Endothelial cell of umbilical vein (primary cell): ENCODE measurements around the gene TYK2. TPM values are rescaled to one million over a fixed set of nuclear protein-coding genes. Genes with fewer than 3 reads are reported as not detected.

ENCODE experiments used
- BruUV-seq: library from RNA; stranded (reverse); fragments of 400-500 nt; replicated peaks from 2 replicates; lab custom pipeline; 2021; lab: Mats Ljungman, UMichigan
- CTCF ChIA-PET: fragments of 300-600, 350-600 bp; sonication (Branson Sonifier 250); formaldehyde crosslinking; loops from one replicate; lab custom pipeline; 2021; ENCODE audit warnings: antibody characterized with exemption, inconsistent platforms; lab: Charles Lee
- POLR2A ChIA-PET: fragments of 300-600, 350-600 bp; sonication (Branson Sonifier 250); formaldehyde crosslinking; loops from one replicate; lab custom pipeline; 2021; ENCODE audit warnings: antibody characterized with exemption, inconsistent platforms; lab: Charles Lee
- DNase-seq: peaks from one replicate; pipeline ENCODE4 v3.0.0-alpha.2; 2011; ENCODE audit warnings: low read depth, low spot score
- FAIRE-seq: peaks from 2 replicates; lab custom pipeline; 2011; peaks lifted over from hg19 to GRCh38; lab: Jason Lieb, UNC
- H2AFZ ChIP-seq: 2 replicates; pipeline ENCODE4 v1.6.0; 2012; ENCODE audit warnings: low read depth, low read length, control low read depth, inconsistent platforms
- H3K27ac ChIP-seq: 2 replicates; pipeline ENCODE4 v1.5.1; 2011; ENCODE audit warnings: low read depth, mild to moderate bottlenecking, control low read depth, low read length, moderate library complexity; ENCODE audit not compliant: insufficient read depth
- H3K27me3 ChIP-seq, 2 experiments: 2 replicates each; pipeline versions ENCODE4 v1.6.0 to v1.6.1; 2011; ENCODE audit warnings: low read length in 2 of 2, mixed read lengths in 1 of 2; ENCODE audit not compliant: control insufficient read depth in 2 of 2, insufficient read depth in 2 of 2
- H3K36me3 ChIP-seq, 2 experiments: 2 replicates in 1 of 2; 3 replicates in 1 of 2; pipeline ENCODE4 v1.5.1; 2011; ENCODE audit warnings: low read length in 2 of 2, mild to moderate bottlenecking in 1 of 2, moderate library complexity in 1 of 2; ENCODE audit not compliant: control insufficient read depth in 2 of 2, insufficient read depth in 2 of 2; ENCODE audit errors: extremely low read depth in 1 of 2
- H3K4me1 ChIP-seq: 3 replicates; pipeline ENCODE4 v1.5.1; 2011; ENCODE audit warnings: mild to moderate bottlenecking, low read length; ENCODE audit not compliant: control insufficient read depth, insufficient read depth; ENCODE audit errors: extremely low read depth
- H3K4me2 ChIP-seq: 2 replicates; pipeline ENCODE4 v1.6.1; 2011; ENCODE audit warnings: low read length, control low read depth, mixed read lengths; ENCODE audit not compliant: insufficient read depth
- H3K4me3 ChIP-seq, 3 experiments: fragments of 200-600 bp in 1 of 3; sonication (generic), shearing (Covaris generic) in 1 of 3; replicated peaks in 1 of 3; 2 replicates each; pipeline ENCODE4 v1.5.1; 2011 to 2016; ENCODE audit warnings: control low read depth in 3 of 3, low read length in 3 of 3, mild to moderate bottlenecking in 2 of 3, inconsistent platforms in 1 of 3, low read depth in 1 of 3, moderate library complexity in 1 of 3; ENCODE audit not compliant: insufficient read depth in 1 of 3
- H3K79me2 ChIP-seq: 2 replicates; pipeline ENCODE4 v1.6.0; 2012; ENCODE audit warnings: low read length, inconsistent platforms; ENCODE audit not compliant: control insufficient read depth, insufficient read depth
- H3K9ac ChIP-seq: replicated peaks from 2 replicates; pipeline ENCODE3; 2011; ENCODE audit warnings: low read length, control low read depth; ENCODE audit not compliant: insufficient read depth; ENCODE audit errors: extremely low read depth
- H3K9me1 ChIP-seq: replicated peaks from 3 replicates; pipeline ENCODE4 v1.6.0; 2011; ENCODE audit warnings: mild to moderate bottlenecking, low read length; ENCODE audit not compliant: control insufficient read depth, insufficient read depth; ENCODE audit errors: extremely low read depth
- H3K9me3 ChIP-seq: replicated peaks from 2 replicates; pipeline ENCODE4 v1.5.1; 2012; ENCODE audit warnings: low read length, inconsistent platforms; ENCODE audit not compliant: control insufficient read depth, insufficient read depth
- H4K20me1 ChIP-seq: replicated peaks from 2 replicates; pipeline ENCODE3; 2011; ENCODE audit warnings: mild to moderate bottlenecking, low read length; ENCODE audit not compliant: control insufficient read depth, insufficient read depth; ENCODE audit errors: extremely low read depth
- EZH2 ChIP-seq: IDR thresholded peaks from 2 replicates; pipeline ENCODE4 v1.6.1; 2012; ENCODE audit warnings: borderline replicate concordance, low read depth, mild to moderate bottlenecking, moderate library complexity, low read length, inconsistent platforms; ENCODE audit not compliant: severe bottlenecking
- FOS ChIP-seq: IDR thresholded peaks from 2 replicates; pipeline ENCODE4 v1.6.1; 2011; ENCODE audit warnings: mild to moderate bottlenecking, low read length, moderate library complexity, borderline replicate concordance; ENCODE audit not compliant: insufficient read depth
- dilution Hi-C: fragments of 300-500 bp; cut with MboI; formaldehyde crosslinking; loops from one replicate; pipeline ENCODE4 v1.15.0; 2019; ENCODE audit warnings: low sequenced_read_pairs; ENCODE audit not compliant: extremely low pct_ligation_motif_present
- intact Hi-C: fragments of 100-400 bp; cut with micrococcal nuclease; formaldehyde crosslinking; loops from one replicate; pipeline ENCODE4 v1.10.0; 2022
- polyA plus RNA-seq, 4 experiments: library from polyadenylated mRNA; depleted of rRNA in 3 of 4; stranded (reverse) in 3 of 4; unstranded in 1 of 4; fragments of >200 nt; gene quantifications; 2 replicates each; pipeline versions ENCODE4 v1.2.1 to v1.2.3, GENCODE V29; 2011 to 2012; ENCODE audit warnings: missing spikeins in 1 of 4
- total RNA-seq: library from RNA; stranded (reverse); gene quantifications from 2 replicates; pipeline ENCODE4 v1.2.3, GENCODE V29; 2021

Gene TYK2
- total and polyA plus RNA-seq, 2 donors (not counting 3 experiments of a cell fraction or from before 2014, with no cell fraction given): 92.9 to 138 TPM

DNA sequence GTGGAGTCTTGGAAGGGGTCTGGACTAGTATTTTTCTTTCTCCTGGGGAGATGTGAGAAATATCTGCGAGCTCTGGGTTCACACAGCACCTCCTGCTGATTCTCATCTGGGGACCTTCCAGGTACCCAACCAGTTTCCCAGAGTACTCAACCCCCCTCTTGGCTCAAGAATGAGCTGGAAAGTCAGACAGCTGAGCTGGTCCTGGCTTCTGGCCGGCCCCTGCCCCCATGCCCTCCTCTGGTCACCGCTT is 37.8 kb upstream of the TYK2 start:
- dilution Hi-C loops (no loop called here), intact Hi-C loops (loop anchor here (5.0 kb wide), 1 partner anchor 149 kb away; the partner anchor contains the start of genes CDKN2D and KRI1)
- POLR2A ChIA-PET: interaction anchor here (0.8 kb wide), 1 partner anchor 10 kb away, joined by 5 read pairs; no protein-coding TSS in a partner anchor
- CTCF ChIA-PET: interaction anchor here (0.7 to 7.5 kb wide), 5 partner anchors 8 to 159 kb away, joined by 3 to 108 read pairs (median 4); partner anchors contain the start of gene CDC37
- Histone ChIP-seq H3K4me2 (no peak overlapping the region), H3K36me3 (no peaks in the 10 kb centered on the region), H3K9me1 (no peaks in the 10 kb centered on the region), H4K20me1 (no peaks in the 10 kb centered on the region), H3K27ac (no peak overlapping the region), H3K9ac (no peak overlapping the region), H3K27me3 (peaks cover 46% of the 10 kb centered on the region in 2 experiments), H3K4me3 (no peak overlapping the region), H3K9me3 (no peaks in the 10 kb centered on the region), H3K4me1 (peaks cover 14% of the 10 kb centered on the region), H3K79me2 (no peaks in the 10 kb centered on the region), H2AFZ (no peak overlapping the region)
- TF ChIP-seq EZH2 (peak; percentile 61), FOS (no peak)
- FAIRE-seq (no peak), DNase-seq (no peak)
- BruUV-seq: no TSS peak

DNA sequence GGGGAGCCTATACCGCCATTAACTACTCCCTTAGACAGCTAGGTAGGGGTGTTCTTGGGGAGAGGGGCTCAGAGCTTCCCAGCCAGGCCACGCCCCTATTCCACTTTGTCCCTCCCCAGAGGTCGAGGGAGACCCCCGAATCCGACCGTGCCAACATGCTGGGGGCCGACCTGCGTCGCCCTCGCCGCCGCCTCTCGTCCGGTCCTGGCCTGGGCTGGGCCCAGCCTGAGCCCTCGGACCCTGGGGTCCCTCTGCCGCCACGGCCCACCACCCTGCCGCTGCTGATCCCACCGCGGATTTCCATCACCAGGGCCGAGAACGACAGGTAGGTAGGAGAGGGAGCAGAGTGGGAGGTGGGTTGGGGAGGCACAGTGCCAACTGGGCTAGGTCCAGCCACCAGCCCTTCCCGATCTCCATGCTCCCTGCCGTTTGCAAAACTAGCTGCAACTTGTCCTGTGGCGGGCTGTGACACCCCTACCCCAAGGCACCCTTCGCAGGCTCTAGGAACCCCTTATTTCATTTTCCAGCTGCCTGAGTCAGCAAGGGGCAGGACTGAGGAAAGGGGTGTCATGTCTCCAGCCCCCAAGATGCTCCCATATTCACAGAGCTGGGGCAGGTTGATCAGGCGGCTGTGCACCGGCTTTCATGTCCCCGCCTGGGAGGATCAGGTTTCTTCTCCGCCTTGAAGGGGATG is 37.3 kb upstream of the TYK2 start:
- Histone ChIP-seq H3K9me1 (no peaks in the 10 kb centered on the region), H3K27me3 (peaks cover 44 to 46% of the 10 kb centered on the region in 2 experiments), H3K4me2 (no peak overlapping the region), H3K4me3 (no peak overlapping the region), H3K79me2 (no peaks in the 10 kb centered on the region), H2AFZ (no peak overlapping the region), H4K20me1 (no peaks in the 10 kb centered on the region), H3K9me3 (no peaks in the 10 kb centered on the region), H3K36me3 (no peaks in the 10 kb centered on the region), H3K27ac (no peak overlapping the region), H3K9ac (no peak overlapping the region), H3K4me1 (peaks cover 14% of the 10 kb centered on the region)
- intact Hi-C loops: loop anchor here (5.0 kb wide), 1 partner anchor 150 kb away; the partner anchor contains the start of genes CDKN2D and KRI1
- dilution Hi-C loops: no loop called here
- FAIRE-seq (no peak), DNase-seq (no peak)
- BruUV-seq: no TSS peak
- ChIA-PET POLR2A (interaction anchor here (0.8 kb wide), 1 partner anchor 10 kb away, joined by 5 read pairs; no protein-coding TSS in a partner anchor), CTCF (interaction anchor here (0.6 to 7.5 kb wide), 10 partner anchors 8 to 311 kb away, joined by 3 to 108 read pairs (median 4); partner anchors contain the start of genes CDC37 and ICAM5)
- TF ChIP-seq EZH2 (peak; percentile 90), FOS (no peak)
